Erythroblast (primary cell): Measurements from ENCODE around the gene SORCS3.

Experiments used
- GATA1 ChIP-seq: IDR thresholded peaks from 2 replicates; pipeline ENCODE4 v1.6.1; 2011; ENCODE audit warnings: low read depth, mild to moderate bottlenecking, control low read depth, low read length, moderate library complexity
- POLR2A ChIP-seq: IDR thresholded peaks from 2 replicates; pipeline ENCODE4 v1.6.1; 2011; ENCODE audit warnings: mild to moderate bottlenecking, low read length

DNA sequence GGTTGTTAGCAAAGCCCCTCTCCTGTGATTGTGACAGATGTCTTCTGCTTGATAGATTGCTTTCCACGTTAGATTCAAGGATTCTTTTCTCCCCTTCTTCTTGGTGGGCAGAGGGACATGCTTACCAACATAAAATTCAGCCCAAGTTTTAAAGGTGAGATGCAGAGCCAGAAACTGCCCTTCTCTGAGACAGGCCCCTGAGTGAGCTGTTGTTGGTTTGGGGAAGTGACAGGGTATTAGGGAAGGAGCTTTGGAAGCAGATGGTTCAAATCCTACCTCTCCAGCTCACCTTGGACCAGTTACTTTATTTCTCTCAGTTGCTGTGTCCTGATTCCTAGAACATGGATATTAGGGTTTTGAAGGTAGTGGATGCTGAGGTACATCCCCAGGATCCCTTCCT is 53.0 kb downstream of the SORCS3 start:
- TF ChIP-seq POLR2A (no peak), GATA1 (no peak)
